GM19463 (cell line): Measurements from ENCODE around the gene MRGPRG.

ENCODE experiments used
- ATAC-seq: cut with Tn5 transposase; IDR thresholded peaks from one replicate; pipeline ENCODE4 v1.9.1; 2021; ENCODE audit warnings: mild to moderate bottlenecking, moderate library complexity; ENCODE audit not compliant: unreplicated experiment

MRGPRG gene

DNA sequence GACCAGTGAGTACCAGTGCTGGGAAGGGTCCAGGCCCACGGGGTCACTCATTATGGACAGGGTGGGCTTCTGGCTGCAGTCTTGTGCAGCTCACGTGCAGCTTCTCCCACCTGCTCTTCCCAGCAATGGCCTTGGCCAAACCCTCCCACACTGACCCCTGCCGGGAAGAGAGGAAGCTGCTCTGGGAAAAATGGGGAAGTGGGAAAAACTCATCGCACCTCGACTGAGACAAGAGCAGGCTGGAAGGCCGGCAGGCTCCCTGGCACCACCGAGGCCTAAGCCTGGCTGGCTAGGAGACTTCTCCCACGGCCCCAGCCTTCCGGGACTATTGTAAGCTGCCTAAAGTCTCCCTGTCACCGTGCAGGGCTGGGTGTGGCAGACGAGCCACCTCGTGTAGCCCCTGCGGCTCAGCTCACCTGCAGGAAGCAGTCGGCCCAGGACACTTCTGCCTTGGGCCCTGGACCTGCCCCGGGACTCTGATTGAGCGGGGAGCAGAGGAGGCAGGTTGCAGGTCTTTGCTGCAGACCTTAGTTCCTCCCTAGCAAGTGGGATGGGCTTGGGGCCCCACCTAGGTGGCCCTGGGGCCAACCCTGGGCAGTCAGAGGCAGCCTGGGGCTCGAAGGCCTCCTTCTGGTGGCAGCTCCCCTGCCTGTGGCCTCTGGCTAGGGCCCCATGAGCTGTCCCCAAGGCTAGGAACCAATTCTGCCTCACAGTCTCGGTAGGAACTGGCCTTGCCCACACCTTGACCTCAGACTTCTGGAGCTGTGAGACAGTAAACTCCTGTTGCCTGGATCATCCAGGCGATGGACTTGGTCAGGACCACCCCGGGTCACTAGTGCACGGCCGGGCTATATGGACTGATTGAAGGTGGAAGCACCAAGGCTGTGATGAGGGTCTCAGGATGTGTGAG, 23.1 kb downstream of the MRGPRG start:
- ATAC-seq: no peak

DNA sequence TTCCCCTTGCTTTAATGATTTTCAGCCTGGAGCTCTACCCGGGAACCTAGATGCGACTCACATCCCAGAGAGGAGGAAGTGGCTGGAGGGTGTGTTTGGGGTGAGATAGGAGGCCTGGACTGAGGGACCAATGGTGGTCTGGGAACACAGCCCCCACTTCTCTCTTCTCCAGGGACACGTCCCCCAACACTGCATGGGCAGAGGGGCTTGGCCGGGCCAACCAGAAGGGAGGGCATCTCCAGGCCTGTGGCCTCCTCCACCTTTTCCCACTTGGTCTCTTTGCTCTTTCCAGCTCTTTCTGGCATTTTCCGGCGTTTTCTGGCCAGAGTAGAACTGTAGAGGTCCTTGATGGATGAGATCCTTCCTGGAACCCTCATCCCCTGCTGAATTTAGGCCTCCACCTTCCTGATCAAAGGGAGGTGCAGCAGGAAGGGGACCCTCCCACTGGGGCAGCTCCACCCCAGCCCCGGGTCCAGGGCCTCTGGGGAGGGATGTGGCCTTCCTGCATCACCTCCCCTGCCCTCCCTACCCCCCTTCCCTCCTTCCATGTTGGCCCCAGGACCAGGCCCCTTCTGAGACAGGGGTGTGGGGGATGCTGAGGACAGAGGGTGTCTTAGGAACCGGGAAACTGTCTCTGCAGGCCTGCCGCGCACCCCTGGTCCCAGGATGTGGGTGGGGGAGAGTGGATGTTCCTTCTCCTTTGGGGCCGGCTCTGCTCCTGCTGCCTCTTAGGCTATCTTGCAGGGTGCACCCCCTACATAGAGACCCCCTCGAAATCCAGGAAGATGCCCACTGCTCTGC, 24.4 kb downstream of the MRGPRG start:
- ATAC-seq: no peak

DNA sequence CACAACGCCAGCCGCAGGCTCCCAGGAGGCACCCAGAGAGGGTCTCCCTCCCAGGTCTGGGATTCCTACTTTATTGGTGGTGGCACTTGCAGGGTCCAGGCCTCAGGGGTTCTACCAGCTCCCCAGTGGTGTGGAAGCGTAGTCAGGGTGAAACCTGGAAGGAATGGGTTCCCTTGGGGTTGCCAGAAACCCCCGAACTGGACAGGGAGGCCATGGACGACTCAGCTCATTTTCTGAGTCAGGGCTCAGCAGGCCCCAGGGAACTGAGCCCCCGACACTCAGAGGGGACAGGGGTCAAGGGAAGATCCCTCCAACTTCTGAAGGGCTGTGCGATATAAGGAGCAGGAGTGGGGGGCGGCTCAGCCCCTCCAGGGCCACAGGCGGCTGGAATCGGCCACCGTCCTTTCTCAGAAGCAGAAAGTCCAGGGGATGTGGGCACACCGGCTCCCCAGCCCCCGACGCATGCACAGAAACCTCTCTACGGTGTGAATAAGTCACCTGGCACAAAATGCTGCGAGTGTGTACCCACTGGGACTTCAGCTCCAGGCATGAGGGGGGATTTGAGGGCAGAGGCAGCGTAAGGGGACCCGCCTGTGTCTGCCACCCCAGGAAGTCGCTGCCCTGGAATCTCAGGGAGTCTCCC, 25.1 kb downstream of the MRGPRG start:
- ATAC-seq: no peak

DNA sequence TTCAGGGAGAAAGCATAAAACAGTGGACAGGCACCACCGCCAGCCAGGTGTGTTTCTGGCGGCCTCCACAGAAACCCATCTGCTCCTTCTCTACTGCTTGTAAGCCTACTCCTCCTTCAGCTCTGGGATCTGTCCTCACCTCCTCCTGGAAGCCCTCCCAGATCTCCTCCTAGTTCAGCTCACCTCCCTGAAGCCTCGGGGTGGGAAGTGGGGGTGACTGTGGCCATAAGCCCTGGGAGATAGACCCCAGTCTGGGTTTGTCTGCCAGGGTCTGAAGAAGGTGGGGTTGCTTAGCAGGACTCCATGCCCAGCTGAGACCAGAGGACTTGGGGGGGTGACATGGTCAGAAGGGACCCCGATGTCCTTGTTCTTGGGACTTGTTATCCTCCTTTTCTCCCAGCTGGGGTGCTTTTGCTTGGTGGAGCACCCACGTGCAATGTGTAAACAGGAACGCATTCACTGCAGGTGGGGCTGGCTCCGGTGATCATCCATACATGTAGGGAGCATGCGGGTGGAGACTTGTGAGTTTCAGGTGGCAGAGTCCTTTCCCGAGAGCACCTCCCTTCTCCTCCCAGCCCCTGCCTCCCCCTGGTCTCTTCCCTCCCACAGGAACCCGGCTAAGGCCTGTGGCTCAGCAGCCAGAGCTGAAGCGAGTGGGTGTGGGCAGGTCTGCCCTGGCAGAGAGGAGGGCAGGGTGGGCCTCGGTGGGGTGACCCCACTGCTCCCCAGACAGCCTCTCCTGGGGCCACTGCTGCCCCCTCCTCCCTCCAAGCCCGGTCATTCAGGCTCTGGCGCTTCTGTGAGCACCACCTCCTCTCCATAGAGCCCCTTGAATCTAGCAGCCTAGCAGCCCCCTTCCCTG, 25.9 kb downstream of the MRGPRG start:
- ATAC-seq: no peak

DNA sequence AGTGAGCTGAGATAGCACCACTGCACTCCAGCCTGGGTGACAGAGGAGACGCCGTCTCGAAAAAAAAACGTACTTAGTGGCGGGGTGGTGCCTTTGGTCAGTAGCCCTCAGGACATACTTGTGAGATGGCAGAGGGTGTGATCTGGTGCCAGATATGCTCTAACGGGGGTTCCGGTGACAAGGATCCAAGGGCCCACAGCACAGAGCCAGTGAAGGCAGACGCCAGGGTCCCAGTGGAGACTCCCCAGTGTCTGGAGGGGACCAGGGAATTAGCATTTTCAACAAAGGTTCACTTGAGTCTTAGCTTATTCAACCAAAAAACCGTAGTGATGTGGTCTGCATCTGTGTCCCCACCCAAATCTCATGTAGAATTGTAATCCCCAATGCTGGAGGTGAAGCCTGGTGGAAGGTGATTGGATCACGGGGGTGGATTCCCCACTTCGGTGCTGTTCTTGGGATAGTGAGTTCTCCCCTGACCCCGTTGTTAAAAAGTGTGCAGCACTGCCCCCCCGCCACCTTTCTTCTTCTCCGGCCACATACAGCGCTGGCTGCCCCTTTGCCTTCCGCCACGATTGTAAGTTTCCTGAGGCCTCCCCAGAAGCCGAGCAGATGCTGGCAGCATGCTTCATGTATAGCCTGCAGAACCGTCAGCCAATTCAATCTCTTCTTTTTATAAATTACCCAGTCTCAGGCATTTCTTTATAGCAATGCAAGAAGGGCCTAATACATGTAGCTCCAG, 26.9 kb downstream of the MRGPRG start:
- ATAC-seq: no peak

DNA sequence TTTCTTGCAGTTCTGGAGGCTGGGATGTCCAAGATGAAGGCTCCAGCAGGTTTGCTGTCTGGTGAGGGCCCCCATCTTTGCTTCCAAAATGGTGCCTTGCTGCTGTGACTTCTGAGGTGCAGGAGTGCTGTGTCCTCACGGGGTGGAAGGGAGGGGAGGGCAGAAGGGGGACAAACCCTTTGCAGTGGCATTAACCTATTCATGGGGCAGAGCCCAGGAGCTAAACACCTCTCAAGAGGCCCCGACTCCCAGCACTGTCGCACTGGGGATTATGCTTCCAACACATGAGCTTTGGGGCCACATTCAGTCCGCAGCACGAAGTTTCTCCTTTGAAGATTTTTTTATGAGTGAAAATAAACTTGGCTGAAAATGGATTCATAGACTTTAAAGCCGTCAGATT, 28.0 kb downstream of the MRGPRG start:
- ATAC-seq: no peak

DNA sequence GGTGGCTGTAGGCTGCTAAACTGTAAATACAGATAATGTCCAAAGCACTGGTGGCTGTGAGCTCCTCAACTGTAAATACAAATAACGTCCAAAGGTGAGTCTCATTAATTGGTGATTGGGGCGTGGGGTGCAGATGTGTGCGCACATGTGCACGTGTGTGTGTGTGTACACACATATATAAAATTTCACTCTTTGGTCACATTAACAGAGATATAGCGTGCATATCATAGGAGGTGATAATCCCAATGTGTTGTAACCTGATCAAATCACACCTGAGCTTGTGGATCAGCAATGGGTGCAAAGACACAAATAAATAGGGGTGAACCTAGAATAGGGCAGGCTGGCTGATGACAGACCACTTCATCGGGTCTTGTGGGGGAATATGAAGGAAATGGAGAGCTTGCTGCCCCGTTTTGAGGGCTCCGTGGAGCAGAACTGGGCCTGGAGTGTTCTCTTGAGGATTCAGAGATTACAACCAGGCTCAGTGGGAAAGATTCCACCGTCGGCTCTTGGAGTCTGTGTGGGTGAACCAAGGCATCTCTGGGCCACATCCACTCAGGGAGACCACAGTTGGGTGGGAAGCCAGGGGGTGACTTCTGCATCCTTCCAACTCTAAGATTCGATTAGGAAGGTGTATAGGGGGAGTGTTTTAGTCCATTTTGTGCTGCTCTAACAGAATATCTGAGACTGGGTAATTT, 28.6 kb downstream of the MRGPRG start:
- ATAC-seq: no peak

DNA sequence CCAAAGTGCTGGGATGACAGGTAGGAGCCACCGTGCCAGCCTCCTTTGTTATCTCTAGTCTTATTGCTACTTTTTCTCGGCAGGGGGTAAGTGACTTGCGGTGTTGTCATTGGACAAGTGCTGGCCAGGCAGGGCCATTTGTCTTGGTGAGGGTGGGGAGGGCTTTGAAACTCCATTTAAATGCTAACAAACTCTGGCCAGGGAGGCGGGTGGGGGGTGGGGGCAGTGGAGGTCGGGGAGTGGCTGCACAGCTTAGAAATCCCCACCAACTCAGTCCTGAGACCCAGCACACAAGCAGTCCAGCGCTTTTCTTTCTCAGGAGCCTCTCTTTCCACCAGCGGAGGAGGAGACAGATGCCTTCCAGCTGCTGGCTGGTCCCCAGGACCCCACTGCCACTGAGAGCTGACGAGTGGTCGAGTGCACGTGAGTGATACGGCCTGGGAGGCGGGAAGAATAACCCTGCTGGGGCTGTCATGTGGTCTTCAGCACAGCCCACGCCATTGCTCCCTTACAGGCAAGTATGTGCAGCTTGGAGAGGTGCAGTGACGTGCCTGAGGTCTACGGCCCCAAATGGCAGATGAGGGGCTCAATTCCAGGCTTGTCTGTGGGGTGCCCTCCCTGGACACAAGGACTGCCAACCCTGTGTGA, 29.3 kb downstream of the MRGPRG start:
- ATAC-seq: no peak

DNA sequence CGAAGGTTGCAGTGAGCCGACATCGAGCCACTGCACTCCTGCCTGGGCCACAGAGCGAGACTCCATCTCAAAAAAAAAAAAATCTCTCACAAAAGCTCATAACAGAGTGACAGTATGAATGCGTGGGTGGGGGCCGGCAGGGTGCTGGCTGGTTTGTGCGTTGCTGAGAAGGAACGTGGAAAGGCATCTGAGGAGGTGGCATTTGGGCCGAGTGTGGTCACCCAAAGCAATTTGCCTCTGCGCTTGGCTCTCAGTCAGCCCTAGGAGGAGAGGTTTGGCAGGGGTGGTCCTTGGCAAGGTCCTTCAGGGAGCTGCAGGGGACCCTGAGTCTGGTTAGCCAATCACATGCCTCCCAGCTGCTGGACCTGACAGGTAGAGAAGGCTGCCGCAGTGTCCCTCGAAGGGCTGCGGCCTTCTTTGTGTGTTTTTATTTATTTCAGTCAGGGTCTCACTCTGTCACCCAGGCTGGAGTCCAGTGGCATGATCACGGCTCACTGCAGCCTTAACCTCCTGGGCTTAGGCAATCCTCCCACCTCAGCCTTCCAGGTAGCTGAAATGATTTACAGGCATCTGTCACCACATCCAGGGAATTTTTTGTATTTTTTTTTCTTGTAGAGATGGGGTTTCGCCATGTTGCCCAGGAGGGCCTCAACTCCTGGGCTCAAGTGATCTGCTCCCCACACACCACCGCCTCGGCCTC, 30.0 kb downstream of the MRGPRG start:
- ATAC-seq: no peak

DNA sequence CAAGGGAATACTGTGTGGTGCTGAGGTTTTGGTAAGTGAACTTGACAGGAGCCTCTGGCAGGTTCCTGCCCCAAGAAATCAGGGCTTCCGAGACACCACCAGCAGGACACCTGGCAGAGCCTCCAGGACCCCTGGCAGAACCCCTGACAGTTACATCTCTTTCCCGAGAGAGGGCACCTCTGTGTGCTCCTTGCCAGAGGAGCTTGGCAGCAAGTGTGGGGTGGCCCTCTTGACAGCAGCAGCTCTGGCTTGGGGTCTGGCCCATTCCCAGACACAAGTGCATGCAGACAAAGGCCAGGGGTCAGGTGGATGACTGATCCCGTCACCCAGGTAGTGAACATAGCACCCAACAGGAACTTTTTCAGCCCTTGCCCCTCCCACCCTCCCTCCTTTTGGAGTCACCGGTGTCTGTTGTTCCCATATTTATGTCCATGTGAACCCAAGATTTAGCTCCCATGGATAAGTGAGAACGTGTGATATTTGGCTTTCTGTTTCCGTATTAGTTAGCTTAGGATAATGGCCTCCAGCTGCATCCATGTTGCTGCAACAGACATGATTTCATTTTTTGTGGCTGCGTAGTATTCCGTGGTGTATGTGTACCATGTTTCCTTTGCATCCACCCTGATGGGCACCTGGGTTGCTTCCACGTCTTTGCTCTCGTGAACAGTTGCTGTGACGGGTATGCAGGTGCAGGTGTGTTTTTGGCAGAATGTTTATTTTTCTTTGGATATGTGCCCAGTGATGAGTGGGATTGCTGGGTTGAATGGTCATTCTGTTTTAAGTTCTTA, 32.3 kb downstream of the MRGPRG start:
- no peak for ATAC-seq

DNA sequence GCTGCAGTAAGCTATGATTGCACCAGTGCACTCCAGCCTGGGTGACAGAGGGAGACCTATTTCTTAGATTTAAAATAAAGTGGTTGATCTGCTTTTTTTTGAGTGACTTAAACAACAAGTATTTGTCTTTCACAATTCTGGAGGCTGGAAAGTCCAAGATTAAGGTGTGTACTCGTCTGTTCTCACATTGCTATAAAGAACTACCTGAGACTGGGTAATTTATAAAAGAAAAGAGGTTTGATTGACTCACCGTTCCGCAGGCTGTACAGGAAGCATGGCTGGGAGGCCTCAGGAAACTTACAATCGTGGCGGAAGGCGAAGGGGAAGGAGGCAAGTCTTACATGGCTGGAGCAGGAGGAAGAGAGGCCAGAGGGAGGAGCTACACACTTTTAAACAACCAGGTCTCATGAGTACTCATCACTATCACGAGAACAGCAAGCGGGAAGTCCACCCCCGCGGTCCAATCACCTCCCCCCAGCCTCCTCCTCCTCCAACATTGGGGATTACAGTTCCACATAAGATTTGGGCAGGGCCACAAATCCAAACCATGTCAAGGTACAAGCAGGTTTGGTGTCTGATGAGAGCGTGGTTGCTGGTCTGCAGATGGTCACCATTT, 33.8 kb downstream of the MRGPRG start:
- ATAC-seq: no peak

DNA sequence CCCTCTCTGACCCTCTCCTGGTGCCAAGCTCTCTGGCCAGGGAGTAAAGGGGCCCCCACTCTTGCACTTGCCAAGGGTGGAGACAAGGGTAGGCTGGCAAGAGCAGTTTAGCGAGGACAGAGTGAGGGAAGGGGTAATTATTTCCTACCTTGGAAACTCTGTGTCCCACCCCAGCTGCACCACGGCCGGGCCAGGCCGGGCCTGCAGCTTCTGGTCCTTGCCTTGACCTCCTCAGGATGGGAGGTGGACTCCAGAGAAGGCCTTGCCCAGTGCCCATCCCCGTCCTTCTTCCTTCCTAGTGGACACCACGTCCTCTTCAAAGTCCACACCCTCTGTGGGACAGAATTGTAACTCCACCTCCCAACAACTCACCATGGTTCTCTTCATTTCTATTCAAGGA, 35.1 kb downstream of the MRGPRG start:
- ATAC-seq: no peak

DNA sequence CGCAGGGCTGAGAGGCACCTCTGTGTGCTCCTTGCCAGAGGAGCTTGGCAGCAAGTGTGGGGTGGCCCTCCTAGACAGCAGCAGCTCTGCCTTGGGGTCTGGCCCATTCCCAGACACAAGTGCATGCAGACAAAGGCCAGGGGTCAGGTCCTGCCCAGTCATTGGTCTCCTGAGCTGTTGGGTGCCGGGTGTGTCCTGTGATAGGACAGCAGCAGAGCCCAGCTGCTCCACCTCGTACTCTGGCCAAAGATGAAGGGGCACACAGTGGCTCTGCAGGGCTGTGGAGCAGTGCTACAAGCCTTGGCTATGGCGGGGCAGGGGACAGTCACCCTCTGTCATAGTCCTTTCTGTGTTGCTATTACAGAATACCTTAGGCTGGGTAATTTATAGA, 36.2 kb downstream of the MRGPRG start:
- ATAC-seq: no peak

DNA sequence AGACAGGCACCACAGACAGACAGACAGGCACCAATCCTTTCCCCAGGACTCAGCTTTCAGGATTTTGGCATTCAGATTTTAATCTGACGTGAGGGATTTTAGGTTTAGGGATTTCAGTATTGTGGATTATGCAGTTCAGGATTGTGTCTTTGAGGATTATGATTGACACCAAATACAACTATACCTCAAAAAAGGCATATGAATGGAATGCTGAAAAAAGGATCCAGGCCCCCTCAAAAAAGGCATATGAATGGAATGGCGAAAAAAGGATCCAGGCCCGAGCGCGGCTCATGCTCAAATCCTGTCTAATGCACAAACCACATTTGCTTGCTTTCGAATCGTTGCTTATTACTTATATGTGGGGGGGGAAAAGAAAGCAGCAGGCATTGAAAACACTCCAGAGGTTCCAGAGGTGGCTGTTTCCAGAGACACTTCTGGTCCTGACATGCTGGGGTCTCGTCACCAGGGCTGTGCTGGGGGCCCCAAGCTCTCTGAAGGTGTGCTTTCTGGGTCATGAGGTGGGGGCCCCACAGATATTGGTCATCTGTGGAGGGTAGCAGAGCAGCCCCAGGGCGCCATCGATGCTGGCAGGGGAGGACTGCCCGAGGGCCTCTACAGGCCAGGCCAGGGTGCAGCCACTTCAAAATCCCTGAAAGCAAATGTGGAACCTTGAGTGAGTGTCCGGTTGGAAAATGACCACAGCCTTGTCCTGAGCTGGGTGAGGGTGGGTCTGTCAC, 36.7 kb downstream of the MRGPRG start:
- no peak for ATAC-seq

DNA sequence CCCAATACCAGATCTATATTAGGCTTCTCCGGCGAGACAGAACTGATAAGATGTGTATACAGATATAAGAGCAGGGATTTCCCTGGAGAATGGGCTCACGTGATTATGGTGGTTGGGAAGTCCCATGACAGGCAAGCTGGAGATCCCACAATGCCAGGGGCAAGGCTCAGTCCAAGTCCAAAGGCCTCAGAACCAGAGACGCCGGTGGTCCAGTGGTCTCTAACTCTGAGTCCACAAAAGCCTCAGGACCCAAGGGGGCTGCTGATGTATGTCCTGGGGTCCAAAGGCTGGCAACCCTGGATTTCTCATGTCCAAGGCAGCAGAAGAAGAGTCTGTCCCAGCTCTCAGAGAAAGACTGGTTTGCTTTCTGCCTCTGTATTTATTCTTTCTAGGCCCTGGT, 37.7 kb downstream of the MRGPRG start:
- ATAC-seq: no peak

DNA sequence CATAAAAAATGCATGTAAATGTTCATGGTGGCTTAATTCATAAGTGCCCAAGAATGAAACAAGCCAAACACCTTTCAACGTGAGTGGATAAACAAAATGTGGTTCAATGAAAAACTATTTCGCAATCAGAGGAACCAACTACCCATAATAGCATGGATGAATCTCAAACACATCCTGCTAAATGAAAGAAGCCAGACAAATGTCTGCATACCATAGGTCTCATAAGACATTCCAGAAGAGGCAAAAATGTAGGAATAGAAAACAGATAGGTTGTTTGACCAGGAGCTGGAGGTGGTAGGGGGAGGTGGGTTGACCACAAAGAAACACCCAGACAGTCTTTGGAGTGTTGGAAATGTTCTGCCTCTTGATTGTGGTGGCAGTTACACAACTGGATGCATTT, 40.3 kb downstream of the MRGPRG start:
- ATAC-seq: no peak
